GM10266 (cell line): Measurements from ENCODE around the gene HOXD1.

Source experiments
- DNase-seq: peaks from one replicate; pipeline ENCODE4 v3.0.0; 2012; ENCODE audit errors: extremely low spot score
- TF ChIP-seq, protein P1 (sequence below): IDR thresholded peaks from 2 replicates; pipeline ENCODE4 v1.5.1; 2012; ENCODE audit warnings: mild to moderate bottlenecking, low read depth; ENCODE audit not compliant: control insufficient read depth, insufficient read depth; ENCODE audit errors: missing control alignments

The HOXD1 gene

DNA sequence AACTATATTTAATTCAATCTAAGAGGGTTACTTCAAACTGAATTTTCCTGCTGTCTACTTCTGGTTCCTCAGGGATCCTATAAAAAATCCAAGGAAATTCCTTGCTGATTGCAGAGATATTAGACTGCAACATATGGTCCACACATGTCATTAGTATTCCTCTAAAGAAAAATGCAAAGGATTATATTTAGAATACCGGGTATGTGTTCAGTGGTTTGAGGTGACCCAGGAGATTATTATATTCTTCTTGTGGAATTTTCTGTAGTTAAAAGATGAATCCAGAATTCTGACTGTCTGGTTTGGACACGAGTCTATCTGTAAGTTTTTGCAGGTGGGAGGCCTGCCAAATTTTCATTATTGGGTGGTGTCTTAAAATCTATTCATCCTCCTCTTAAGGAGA is 18.2 kb downstream of the HOXD1 start:
- DNase-seq: no peak

DNA sequence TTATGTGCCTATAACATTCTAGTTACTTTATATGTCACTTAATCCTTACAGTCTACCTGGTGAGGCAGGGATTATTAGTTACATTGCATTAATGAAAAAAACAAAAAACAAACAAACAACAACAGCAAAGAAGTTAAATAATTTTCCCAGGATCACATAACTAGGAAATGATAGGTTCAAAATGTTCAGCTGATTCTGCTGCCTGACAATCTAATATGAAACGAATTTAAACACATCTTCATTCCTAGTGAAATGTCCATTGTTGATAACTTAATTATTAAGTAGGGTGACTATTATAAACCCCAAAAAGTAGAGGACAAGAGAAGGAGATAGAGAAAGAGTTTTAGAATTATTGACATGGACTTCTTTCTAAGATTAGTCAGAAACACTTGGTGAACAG is 22.6 kb downstream of the HOXD1 start:
- no peak for DNase-seq

More for the DNA sequence above, 18.2 kb downstream of the HOXD1 start:
- TF ChIP-seq, protein P1, sequence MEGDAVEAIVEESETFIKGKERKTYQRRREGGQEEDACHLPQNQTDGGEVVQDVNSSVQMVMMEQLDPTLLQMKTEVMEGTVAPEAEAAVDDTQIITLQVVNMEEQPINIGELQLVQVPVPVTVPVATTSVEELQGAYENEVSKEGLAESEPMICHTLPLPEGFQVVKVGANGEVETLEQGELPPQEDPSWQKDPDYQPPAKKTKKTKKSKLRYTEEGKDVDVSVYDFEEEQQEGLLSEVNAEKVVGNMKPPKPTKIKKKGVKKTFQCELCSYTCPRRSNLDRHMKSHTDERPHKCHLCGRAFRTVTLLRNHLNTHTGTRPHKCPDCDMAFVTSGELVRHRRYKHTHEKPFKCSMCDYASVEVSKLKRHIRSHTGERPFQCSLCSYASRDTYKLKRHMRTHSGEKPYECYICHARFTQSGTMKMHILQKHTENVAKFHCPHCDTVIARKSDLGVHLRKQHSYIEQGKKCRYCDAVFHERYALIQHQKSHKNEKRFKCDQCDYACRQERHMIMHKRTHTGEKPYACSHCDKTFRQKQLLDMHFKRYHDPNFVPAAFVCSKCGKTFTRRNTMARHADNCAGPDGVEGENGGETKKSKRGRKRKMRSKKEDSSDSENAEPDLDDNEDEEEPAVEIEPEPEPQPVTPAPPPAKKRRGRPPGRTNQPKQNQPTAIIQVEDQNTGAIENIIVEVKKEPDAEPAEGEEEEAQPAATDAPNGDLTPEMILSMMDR: no peak

DNA sequence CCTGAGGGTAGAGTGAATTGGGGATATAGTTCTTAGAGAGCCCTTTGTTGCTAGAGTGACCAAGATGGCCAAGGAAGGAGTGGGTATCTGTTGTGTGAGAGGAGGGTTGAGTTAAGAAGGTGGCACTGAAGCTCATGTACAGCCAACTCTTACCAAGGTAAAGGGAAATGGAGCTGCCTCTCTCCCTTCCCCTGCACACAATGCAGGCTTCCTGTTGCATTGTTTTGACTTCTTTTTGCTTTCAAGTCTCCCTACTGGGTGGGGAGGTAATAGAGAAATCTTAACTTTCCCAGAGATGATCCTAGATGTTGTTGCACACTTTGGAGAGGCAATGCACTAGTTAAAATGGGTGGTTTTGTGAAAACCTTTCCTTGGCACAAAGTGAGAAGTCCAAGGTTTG is 23.8 kb downstream of the HOXD1 start:
- DNase-seq: no peak
- TF ChIP-seq, protein P1: no peak

More for the DNA sequence above, 22.6 kb downstream of the HOXD1 start:
- TF ChIP-seq, protein P1: no peak

DNA sequence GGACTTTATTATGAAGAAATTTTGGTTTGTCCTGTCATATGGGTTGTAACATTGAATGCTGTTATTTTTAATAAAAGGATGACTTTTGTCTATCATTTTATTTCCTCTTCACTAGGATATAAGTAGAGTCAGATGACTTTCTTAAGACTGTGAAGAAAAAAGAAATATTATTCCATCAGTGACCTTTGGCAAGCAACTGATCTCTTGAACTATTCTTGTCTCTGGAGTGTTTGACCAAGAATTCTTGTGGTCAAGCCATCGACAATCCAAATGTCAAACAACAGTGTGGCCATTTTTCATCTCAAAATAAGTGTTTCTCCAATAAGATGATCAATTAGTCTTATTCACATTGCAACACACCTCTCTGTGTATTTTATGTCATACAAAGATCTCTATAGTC is 24.9 kb downstream of the HOXD1 start:
- no peak for DNase-seq
- TF ChIP-seq, protein P1: no peak

DNA sequence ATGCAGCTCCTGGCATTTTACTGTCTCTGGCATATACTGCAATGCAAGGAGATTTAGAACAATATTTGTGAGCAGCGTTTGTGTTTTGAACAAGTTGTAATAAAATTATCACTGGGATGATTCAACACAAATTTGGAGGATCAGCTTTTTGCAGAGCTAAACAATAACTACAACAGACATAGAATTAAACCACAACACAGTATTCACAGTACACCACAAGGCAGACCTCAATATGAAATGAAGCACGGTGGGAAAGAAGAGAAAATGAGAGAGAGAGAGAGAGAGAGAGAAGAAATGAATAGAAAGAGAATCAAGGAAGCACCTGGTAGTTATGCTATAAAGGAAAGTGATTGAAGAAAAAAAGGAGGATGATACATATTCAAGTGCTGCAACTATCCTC is 39.4 kb downstream of the HOXD1 start:
- DNase-seq: no peak
- TF ChIP-seq, protein P1: no peak

DNA sequence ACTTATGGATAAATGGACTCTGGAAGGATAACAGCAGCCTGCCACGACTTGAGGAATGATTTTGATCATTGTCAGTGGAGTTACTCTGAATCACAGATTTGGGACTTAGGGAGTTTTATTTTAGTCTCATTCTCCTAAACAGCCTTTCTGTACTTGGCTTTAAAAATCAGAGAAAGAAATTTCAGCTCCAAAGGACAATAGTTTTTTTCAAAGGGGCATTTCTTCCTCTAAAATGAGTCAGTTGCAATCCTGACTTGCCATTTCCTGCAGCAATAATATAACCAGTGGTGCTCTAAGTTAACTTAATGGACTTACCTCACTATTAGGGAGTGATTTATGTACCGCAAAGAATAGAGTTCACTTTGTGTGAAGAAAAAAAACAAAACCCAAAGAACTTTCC is 45.7 kb downstream of the HOXD1 start:
- TF ChIP-seq, protein P1: no peak
- no peak for DNase-seq

DNA sequence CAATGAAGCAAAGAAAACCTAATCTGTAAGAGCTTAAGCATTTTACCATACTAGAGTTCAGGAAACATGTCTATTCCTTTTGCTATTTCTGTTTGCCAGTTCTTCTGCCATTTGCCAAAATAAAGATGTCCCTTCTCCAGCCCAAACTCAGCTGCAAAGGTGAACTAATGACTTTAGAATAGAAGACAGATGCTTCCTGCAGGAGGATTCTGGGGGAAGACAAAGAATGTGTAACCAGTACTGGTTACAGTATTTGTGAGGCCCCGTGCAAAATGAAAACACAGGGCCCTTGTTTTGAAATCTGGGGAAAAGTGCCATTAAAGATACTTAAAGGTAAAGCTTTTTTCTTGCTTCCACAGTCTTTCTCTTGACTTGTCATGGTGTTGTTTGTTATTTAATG is 46.5 kb downstream of the HOXD1 start:
- TF ChIP-seq, protein P1: no peak
- DNase-seq: no peak
